Tongue (tissue), 2 donors: ENCODE data around the gene ZNF3. TPM values are rescaled to one million over a fixed set of nuclear protein-coding genes. Genes with fewer than 3 reads are reported as not detected.

Source experiments
- DNase-seq: peaks from one replicate; pipeline ENCODE4 v3.0.0-alpha.2; 2015
- total RNA-seq: library from RNA; depleted of rRNA; stranded (reverse); fragments of >200 nt; gene quantifications from one replicate; pipeline ENCODE4 v1.2.3, GENCODE V29; 2014

Gene ZNF3
- total RNA-seq, 1 donor from 2014 or later, result 28.0 TPM

DNA sequence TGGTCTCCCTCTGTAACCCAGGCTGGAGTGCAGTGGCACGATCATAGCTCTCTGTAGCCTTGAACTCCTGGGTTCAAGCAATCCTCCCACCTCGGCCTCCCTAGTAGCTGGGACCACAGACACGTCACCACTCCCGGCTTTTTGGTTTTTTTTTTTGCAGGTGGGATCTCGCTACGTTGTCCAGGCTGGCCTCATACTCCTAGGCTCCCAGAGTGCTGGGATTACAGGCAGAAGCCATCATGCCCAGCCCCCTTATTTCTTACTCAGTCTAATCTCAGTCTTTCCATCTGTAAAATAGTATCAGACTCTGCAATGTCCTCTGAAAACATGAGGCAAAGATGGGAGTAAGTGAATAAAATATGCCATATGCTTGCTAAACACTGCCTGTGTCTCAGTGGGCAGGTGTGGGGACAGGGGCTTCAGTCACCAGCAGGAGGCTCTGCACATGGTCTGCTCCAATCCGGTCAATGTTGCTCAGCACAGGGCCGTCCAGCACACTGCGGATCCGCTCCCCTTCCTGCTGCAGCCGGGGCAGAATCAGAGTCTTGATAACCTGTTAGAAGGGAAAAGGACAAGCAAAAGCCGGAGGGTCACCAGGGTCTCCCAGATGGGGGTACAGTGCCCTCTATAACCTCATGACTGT is 28.1 kb upstream of the ZNF3 start:
- no peak for DNase-seq

DNA sequence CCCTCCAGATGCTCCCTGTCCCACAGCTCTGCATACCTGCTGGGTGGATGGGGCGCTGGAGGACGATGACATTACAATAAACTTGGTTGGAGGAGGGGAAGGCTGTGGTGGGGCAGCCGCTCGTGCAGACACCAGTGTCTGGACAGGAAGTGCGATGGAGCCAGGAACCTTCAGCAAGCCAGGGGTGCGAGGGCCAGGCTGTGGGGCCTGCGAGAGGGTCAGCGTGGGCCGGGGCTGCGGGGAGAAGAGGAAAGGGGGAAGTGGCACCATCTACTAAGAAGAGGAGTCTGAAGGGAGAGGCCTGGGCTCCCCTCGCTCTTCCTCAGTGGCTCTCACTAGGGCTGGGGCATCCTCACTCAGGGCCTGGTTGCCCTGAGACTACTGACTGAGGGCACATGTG is 26.4 kb upstream of the ZNF3 start:
- no peak for DNase-seq

DNA sequence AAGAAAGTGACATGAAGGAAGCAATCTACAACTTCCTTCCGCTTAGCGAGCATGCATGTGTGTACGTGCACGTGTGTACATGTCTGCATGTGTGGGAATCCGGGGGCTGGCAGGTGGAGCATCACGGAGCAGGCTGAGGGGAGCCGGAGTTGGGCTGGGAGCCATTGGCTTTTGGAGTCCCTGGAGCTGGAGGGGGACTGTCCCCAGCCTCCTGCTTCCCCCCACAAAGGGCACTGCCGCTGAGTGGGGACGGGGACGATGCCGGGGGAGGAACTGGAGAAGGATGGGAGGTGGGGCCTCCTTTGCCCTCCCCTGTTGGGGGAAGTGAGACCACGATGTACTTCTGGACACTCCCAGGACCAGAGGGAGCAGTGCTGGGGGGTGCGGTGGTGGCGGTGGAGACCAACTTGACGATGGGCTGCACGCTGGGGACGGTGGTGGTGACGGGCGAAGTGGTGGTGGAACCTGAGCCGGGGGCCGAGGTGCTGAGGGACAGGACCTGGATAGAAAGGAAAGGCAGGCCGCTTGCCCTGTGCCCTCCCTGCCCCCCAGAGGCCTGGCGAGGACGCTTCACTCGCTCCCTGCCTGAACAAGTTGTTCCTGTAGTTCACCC is 25.7 kb upstream of the ZNF3 start:
- DNase-seq, result no peak

DNA sequence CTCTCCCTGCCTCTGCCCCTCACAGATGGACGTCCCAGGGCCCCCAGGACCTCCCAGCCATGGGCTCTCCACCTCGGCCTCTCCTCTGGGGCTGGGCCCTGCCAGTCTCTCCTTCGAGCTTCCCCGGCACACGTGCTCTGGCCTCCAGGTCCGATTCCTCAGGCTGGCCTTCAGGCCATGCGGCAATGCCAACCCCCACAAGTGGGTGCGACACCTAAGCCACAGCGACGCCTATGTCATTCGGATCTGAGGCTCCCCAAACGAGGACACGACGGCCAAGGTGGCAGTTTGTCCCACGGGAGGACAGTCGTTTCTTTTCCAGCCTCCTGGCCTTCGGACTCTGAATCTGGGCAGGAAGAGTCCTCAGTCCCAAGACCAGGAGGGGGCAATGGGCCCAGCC is 25.1 kb upstream of the ZNF3 start:
- no peak for DNase-seq

DNA sequence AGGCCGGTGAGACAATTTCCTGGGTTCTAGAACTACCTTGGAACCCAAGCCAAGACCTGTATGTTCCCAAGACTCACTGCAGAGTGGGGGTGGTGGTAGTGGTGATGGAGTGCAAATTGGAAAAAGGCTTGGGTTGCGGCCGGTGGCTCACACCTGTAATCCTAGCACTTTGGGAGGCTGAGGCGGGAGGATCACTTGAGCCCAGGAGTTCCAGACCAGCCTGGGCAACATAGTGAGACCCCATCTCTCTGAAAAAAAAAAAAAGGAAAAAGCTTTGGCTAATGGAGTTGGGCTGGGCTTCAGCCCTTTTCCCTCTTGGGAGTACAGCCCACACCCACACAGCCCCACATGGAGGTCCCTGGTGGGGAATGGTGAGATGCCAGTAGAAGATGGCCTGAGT is 24.0 kb upstream of the ZNF3 start:
- no peak for DNase-seq

DNA sequence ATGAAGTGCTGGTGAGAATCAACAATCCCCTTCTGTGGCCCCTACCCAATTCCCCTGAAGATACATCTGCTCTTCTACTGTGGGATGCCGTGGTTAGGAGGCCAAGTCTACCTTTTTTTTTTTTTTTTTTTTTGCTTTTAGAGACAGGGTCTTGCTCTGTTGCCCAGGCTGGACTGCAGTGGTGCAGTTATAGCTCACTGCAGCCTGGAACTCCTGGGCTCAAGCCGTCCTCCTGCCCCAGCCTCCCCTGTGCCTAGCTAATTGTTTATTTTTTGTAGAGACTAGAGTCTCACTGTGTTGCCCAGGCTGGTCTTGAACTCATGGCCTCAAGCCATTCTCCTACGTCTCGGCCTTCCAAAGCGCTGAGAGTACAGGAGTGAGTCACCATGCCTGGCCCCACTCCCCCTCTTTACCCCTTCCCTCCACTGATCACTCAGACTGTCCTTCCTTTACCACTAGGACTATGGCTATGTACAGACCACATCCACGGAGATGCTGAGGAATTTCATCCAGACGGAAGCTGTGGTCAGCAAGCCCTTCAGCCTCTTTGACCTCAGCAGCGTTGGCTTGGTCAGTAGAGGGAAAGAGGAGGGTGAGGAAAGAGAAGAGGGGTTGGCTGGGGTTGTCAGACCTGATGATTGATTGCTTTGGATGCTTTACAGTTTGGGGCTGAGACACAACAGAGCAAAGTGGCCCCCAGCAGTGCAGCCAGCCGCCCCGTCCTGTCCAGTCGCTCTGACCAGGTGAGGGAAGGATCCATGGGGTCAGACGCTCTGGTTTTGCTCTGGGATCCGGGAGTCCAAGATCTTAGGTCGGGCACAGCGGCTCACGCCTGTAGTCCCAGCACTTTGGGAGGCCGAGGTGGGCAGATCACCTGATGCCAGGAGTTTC is 21.7 kb upstream of the ZNF3 start:
- no peak for DNase-seq

DNA sequence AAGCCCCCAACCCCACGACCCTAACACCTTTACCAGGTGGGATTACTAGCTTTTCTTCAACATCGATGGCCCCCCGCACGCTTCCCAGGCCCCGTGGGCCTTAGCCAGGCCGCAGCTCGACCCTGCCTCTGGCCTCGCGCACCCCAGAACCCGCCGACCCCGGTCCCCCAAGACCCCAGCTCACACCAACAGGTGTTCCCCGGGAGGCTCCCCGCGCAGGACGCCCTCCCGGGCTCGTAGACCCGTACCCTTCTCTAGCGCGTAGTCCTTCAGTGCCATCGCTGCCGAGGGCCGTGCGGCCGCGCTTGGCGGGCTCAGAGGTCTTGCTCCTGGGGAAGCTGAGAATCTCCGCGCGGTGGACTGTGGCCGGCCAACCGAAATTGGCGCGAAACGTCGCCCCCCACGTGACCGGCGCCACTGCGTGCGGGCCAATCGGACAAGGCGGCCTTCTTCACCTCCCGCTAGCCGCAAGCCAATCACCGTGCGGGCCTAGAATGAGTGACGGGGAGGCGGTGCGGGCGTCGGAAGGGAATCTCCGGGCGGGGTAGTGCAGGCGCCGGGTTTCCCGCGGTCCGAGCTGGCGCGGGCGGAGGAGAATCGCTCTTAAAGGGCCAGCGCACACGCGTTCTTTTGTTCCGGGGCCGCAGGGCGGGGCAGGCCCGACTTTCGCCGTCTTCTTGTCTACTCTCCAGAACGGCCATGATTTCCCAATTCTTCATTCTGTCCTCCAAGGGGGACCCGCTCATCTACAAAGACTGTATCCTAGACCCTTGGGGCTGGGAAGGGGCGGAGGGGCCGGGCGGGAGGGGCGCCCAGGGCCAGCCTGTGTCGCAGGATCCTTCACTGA is 19.7 kb upstream of the ZNF3 start, which contains the start of the genes AP4M1 and MCM7:
Gene AP4M1, plus strand, starts transcription at position 628 of the 847 bp plus-strand sequence. Its CDS starts 72 bp downstream, at position 700.
Gene MCM7, minus strand, starts transcription at position 382 of the 847 bp plus-strand sequence. Its CDS starts 103 bp downstream, at position 279.
- DNase-seq, result peak; percentile 99

DNA sequence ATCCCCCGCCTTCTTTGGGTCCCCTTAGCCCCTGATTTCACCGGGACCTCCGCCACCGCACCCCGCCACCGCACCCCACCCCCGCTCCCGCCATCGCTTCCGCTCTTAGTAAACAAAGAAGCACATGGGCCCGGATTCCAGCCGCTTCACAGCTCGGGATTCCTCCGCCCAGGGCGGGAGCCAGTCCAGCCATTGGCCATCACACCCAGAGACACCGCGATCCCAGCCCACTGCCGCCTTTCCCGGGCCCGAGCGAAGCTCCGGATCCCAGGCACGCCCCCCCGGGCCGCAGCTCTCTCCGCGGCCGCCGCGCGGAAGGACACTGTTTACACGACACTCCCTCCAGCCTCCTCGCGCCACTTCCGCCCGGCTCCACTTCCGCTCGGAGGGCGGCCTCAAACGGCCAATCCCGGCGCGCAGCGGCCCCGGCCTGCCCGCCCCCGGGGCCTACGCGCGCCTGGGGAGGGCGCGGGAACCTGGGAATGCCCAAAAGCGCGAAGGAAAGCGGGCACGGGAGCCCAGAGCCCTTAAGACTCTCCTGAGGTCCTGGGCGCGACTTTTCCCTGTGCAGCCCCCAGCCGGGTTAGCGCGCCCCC is 19.0 kb upstream of the ZNF3 start:
- peak; percentile 98 for DNase-seq

DNA sequence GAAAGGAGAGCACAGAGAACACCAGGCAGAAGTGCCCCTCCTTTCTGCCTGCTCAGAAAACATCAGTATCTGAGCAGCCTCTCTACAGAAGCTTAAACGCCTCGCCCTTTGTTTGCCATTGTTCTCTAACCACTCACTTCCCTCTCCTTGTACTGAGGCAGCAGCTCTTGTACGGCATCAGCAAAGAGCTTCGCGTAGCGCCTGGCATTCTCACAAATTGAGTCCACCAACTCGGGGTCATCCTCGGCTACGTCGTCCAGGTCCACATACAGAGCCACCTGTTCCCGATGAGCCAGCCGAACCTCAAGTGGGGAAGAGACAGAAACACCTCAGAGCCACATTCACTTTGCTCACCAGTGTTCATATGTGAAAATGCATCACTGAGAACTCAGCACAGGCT is 17.9 kb upstream of the ZNF3 start:
- no peak for DNase-seq

DNA sequence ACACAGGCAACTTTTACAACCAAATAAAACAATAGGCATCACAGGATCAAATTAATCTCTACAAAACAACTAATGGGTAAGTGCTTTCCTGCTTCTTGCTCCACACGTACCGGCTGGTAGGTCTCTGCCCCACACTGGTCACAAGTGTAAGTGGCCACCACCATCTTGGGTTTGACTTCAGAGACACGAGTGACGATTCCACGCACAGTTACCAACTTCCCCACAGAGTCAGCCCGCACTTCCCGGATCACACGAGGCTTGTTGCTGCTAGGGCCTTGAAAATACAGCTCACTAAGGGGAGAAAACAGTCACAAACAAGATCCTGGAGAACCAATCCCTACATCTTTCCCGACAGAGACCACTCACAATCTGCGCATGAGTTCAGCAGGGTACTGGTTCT is 17.4 kb upstream of the ZNF3 start:
- no peak for DNase-seq

DNA sequence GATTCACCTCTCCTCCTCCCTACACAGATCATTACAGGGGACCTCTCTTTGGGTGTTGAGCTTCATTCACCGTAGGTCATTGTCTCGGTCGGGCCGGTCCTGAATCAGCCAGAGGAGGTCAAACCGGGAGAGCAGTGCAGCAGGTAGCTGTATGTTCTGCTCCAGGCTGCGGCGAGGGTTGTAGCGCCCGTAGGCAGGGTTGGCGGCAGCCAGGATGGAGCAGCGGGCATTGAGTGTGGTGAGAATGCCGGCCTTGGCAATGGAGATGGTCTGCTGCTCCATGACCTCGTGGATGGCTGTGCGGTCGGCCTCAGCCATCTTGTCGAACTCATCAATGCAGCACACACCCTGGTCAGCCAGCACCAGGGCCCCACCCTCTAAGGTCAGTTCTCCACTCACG is 14.2 kb upstream of the ZNF3 start:
- no peak for DNase-seq

DNA sequence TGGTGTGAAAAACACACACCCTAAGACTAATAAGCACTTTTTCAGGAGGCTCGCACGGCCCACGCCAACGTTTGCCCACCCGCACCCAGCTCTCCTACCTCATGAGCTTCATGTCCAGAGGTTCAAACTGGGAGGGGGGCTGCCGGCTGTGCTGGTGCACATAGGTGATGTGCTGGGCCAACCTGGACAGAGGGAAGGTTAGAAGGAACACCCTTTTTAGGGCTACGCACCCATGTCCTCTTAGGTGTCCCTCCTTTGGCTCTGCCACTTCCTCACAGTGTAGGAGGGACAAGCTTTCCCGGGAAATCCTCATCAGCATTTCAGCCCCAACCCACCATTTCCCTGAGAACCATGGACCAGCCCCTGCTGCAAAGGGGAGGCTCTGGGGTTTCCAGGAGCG is 13.8 kb upstream of the ZNF3 start:
- DNase-seq, result no peak

DNA sequence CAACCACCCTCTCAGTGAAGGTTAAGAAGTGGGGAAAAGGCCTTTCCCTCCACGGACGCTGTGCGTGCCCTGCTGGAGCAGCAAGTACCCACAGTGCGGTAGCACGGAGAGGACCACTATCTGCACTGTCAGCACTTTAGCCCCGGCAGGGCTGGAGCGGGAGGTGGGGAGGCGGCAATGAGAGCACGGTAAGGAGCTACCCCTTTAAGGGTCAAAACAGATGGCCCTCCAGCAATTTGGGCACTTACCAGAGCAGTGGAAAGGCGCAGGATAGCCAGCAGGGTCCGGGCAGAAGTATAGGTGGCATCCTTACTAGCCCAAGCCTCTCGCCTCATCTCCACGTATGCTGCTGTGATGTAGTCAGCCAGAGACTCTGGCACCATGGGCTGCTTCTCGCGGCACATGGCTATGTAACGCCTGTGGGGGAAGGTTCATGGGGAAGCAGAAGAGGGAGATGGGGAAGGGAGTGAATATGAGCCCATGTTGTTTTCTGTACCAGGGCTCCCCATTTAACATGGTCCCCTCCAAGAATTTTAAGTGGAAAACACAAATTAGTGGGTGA is 12.5 kb upstream of the ZNF3 start:
- no peak for DNase-seq

DNA sequence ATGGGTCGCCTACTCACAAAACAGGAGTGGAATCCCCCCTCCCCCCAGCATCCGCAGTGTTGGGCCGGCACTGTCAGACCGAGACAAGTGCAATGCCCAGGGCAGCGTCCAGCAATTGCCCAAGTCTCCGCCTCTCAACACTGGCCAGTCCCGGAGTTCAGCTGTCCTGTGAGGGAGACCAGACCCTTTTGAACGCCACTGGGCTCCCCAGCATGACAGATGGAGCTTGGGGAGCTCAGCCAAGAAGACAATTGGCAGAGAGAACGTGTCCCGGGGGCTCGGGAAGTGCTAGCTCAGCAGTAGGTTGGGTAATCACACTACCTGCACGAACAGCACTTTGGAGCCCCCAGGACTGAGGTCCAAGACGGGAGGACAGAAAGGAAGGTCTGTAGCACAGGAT is 12.0 kb upstream of the ZNF3 start:
- no peak for DNase-seq

DNA sequence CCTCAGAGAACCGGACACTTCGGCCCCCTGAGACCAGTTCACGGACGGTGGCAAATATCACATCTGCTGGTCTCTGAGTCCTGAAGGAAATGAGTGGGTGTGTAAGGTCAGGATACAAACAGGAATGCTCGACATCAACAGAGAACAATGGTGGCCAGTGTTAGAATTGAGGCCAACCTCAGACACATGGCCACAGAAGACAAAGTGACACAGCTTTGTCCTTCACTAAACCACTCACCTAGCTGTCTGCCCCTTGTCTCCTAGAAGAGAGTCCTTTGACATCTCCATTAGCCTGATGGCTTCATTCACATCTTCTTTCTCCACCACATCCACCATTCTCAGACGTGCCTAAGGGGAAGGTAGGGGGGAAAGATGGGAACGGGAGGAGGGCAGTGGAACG is 11.5 kb upstream of the ZNF3 start:
- DNase-seq, result no peak

DNA sequence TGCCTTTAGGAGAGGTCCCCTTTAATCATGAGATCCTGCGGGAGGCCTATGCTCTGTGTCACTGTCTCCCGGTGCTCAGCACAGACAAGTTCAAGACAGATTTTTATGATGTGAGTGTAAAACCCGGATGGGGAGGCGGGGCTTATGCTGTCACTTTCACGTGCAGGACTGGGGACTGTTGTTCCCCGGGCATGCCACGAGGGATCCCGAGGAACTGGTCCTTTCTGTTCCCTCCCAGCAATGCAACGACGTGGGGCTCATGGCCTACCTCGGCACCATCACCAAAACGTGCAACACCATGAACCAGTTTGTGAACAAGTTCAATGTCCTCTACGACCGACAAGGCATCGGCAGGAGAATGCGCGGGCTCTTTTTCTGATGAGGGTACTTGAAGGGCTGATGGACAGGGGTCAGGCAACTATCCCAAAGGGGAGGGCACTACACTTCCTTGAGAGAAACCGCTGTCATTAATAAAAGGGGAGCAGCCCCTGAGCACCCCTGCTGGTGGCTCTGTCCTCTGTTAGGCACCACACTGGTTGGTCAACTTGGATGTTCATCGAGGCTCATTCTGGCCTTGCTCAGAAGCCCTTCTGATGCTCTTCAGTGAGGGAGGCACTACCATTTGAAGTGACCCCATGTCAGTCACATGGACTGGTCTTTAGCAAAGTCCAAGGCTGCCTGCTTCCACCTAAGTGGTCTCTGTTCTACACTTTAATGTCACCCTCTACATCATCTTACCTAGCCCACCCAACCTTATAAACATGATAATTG is 10.1 kb upstream of the ZNF3 start:
- no peak for DNase-seq

DNA sequence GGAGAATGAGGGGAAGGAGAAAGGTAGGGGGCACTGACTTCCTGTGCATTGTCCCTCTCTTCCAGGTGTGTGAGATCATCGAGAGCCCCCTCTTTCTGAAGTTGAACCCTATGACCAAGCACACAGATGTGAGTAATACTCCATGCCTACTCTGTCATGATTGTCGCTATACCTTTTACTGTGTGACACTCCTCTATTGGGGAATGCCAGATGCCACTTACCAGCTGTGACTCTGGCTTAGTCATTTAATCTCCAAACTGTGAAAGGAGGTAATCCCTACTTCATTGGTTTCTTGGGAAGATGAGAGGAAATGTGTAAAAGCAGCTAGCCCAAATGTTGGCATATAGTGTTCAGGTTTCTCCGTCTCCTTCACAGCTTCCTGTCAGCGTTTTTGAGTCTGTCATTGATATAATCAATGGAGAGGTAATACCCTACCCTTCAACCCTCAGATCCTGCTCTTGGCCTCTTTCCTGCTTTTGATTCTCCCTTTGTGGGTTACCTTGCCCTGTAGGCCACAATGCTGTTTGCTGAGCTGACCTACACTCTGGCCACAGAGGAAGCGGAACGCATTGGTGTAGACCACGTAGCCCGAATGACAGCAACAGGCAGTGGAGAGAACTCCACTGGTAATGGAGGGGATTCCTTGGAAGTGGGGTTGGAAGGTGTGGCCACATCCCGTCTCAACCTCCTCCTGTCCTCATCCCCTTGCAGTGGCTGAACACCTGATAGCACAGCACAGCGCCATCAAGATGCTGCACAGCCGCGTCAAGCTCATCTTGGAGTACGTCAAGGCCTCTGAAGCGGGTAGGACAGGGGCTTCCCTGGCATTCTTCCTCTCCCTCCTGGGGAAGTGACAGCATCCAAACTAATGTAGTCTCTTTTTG is 9.2 kb upstream of the ZNF3 start:
- DNase-seq, result no peak

DNA sequence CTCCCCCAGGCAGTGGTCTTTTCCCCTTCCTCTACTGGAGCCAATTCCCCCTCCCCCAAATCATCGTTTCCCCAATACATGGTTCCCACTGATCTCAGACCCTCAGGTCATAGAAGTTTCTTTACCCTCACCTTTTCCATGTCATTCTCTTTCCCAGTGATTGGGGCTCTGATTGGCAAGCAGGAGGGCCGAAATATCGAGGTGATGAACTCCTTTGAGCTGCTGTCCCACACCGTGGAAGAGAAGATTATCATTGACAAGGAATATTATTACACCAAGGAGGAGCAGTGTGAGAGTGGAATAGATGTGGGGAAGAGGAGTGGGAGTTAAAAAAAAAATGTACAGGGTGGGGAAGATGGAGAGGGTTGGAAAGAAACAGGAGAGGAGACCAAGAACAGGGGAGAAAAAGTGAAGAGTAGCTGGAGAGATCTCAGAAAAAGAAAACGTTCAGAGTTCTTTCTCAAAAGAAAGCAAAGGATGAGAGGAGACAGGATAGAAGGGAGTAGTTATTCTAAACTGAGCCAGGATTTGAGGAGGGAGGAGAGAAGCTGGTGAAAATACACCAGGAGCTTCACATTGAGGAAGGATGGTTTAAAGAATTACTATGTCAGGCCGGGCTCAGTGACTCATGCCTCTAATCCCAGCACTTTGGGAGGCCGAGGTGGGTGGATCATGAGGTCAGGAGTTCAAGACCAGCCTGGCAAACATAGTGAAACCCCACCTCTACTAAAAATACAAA is 8.1 kb upstream of the ZNF3 start:
- no peak for DNase-seq
